GM18858 (cell line): ENCODE results near the gene VWA2.

Experiments used
- ATAC-seq: cut with Tn5 transposase; IDR thresholded peaks from one replicate; pipeline ENCODE4 v1.9.1; 2021; ENCODE audit not compliant: unreplicated experiment

Gene VWA2

DNA sequence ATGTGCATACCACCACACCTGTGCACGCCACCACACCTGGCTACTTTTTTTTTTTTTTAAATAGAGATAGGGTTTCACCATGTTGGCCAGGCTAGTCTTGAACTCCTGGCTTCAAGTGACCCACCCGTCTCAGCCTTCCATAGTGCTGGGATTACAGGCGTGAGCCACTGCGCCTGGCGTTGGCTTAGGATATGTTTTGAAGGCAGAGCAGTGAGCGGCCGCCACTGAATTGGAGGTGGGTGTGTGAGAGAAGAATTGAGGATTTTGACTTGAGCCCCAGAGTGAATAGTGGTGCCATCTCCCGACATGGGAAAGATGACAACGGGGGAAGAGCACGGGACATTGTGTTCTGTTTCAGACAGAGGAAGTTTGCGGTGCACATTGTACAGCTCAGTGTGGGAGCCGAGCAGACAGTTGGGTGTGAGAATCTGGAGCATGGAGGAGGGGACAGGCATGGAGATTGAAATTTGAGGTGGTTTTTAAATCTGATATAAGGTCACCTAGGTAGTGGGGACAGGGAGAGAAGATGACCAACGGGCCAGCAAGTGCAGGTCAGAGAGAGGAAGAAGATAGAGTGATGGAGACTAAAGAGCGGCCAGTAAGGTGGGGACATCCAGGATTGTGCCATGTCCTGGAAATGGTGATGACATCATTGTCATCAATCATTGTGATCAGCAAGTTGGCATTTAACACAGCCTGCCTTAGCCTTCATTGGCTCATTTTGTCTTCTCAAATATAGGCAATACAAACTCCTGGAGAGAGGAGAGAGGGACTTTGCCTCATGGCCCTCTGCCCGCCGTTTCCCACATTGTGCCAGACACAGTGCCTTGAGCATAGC, 35.8 kb downstream of the VWA2 start:
- ATAC-seq = no peak

- no peak for ATAC-seq
Measured at GRCh38 chr10:114276066-114276465, 37.0 kb downstream of the VWA2 start.

- ATAC-seq = no peak
Measured at GRCh38 chr10:114276671-114277070, 37.6 kb downstream of the VWA2 start.

DNA sequence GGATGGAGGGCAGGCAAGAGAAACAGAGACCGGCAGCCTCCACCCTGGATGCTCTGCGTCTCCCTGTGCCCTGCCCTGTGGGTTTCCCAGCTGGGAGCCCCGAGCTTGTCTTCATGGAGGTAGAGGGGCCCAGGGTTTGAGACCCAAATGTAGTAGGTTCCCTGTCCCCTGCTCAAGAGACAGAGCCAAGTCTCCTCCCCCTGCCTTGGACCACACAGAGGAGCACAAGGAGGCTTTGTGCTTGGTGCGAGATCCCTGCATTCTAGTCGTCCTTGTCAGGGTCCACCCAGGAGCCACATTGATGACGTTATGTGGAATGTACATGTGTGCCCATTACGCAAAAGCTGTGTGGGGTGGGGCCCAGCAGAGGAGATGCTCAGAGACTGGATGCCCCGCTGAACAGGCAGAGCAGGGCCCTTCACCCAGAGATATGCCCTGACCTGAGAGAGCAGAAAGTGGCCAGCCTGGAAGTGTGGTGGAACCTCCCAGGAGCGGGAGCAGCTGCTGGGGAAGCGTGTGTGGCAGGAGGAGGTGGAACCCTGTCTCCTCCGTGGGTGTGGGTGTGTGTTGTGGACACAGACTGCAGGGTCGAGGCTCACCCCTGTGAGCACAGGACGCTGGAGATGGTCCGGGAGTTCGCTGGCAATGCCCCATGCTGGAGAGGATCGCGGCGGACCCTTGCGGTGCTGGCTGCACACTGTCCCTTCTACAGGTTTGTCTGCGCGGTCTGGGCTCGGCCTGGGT, 39.3 kb downstream of the VWA2 start:
- ATAC-seq = no peak

DNA sequence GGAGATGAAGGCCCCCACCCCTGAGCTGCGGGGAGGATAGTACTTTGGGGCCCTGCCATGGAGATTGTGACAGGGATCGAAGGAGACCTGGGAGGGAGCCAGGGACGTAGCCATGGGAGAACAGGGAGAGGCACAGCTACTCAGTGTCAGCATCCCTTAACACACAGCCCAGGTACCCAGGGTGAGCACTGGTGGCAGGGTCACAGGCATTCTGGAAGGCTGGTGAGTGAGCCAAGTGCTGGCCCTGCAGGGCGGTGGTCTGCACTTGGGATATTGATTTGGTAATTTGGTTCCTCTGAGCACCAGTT, 39.8 kb downstream of the VWA2 start:
- no peak for ATAC-seq

- no peak for ATAC-seq
Measured at GRCh38 chr10:114279289-114279688, 40.2 kb downstream of the VWA2 start.

DNA sequence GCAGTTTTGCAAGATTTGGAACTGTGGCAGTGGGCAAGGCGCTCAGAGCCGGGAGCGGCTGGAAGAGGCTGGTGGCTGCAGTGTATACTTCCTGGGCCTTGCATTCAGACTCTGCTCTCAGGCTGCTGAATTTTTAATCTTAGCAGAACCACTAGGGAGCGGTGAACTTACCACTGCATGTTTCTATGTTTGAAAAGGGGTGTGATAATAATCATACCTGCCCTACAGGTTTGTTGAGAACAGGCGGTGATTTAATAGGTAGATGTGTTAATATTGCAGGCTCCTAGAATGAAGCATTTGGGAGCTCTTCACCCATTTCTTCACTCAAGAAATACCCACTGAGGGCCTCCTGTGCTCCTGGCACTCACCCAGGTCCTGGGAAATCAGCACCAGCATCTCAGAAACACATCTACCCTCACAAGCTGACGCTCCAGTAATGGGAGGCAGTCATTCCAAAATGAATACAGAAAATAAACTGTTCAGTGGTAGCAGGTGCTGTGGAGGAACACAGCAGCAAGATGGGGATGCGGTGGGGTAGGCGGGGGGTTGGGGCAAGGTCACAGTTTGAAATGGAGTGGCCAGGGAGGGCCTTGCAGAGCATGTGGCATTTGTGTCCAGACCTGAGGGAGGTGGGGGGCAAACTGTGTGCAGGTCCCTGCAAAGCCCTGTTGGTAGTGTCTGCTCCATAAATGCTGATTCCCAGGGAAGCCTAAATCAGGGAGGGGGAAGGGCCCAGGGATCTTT, 41.0 kb downstream of the VWA2 start:
- ATAC-seq = no peak

GRCh38 chr10:114281006-114281405, 42.0 kb downstream of the VWA2 start:
- ATAC-seq = no peak

DNA sequence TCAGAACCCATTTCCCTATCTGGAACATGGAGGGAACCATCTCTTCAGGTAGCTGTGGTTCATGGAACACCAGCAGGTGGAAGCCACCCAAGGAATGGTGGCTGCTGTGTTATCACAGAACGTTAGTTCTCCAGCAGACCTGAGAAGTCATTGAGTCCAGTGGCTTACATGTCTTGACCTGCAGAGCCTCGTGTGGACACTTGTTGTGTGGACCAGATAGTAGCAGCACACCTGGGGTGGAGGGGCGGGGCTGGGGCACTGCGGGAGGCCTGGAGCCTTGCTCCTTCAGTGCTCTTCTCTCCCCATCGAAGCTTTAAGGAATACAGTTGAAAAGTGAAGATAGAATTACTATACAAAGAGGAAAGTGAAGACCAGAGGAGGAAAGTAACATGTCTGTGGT, 42.4 kb downstream of the VWA2 start:
- ATAC-seq = no peak

DNA sequence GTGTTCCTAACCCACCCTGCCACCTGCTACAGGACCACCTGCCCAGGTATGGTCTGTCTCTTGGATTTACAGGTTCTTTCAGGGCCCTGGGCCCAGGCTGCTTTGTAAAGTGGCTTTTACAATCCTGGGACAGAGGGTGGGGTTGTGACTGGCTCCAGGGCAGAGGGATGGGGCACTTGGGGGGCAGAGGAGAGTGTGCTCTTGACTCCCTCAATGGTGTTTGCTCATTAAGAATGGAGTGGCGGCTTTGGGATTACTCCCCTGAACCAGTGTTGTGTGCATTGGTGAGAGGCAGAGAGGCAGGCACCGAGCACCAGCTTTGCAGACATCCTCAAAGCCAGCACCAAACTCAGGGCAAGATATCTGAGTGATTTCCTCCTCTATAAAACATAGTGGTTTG, 43.5 kb downstream of the VWA2 start:
- ATAC-seq = no peak

- no peak for ATAC-seq
Measured at GRCh38 chr10:114283091-114283490, 44.0 kb downstream of the VWA2 start.

- no peak for ATAC-seq
Measured at GRCh38 chr10:114283535-114284234, 44.6 kb downstream of the VWA2 start.

GRCh38 chr10:114284346-114285071, 45.5 kb downstream of the VWA2 start:
- ATAC-seq = no peak

DNA sequence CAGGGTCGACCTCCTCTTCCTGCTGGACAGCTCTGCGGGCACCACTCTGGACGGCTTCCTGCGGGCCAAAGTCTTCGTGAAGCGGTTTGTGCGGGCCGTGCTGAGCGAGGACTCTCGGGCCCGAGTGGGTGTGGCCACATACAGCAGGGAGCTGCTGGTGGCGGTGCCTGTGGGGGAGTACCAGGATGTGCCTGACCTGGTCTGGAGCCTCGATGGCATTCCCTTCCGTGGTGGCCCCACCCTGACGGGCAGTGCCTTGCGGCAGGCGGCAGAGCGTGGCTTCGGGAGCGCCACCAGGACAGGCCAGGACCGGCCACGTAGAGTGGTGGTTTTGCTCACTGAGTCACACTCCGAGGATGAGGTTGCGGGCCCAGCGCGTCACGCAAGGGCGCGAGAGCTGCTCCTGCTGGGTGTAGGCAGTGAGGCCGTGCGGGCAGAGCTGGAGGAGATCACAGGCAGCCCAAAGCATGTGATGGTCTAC, 46.9 kb downstream of the VWA2 start:
- no peak for ATAC-seq

GRCh38 chr10:114286921-114287320, 47.9 kb downstream of the VWA2 start:
- no peak for ATAC-seq

GRCh38 chr10:114288424-114289095, 49.5 kb downstream of the VWA2 start:
- ATAC-seq = no peak

DNA sequence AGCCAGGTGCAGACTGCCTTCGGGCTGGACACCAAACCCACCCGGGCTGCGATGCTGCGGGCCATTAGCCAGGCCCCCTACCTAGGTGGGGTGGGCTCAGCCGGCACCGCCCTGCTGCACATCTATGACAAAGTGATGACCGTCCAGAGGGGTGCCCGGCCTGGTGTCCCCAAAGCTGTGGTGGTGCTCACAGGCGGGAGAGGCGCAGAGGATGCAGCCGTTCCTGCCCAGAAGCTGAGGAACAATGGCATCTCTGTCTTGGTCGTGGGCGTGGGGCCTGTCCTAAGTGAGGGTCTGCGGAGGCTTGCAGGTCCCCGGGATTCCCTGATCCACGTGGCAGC, 50.0 kb downstream of the VWA2 start:
- no peak for ATAC-seq

DNA sequence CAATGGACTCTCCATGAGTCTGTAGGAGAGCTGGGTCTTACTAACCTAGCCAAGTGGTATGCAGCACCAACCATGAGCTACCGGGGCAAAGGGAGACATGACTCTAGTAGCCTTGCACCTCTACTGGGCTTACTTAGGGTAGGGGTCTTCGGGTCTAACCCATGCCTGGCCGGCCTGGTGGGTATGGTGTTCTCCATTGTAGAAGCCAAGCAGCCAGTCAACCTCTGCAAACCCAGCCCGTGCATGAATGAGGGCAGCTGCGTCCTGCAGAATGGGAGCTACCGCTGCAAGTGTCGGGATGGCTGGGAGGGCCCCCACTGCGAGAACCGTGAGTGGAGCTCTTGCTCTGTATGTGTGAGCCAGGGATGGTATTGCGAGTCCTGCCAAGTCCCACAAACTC, 51.0 kb downstream of the VWA2 start:
- no peak for ATAC-seq

DNA sequence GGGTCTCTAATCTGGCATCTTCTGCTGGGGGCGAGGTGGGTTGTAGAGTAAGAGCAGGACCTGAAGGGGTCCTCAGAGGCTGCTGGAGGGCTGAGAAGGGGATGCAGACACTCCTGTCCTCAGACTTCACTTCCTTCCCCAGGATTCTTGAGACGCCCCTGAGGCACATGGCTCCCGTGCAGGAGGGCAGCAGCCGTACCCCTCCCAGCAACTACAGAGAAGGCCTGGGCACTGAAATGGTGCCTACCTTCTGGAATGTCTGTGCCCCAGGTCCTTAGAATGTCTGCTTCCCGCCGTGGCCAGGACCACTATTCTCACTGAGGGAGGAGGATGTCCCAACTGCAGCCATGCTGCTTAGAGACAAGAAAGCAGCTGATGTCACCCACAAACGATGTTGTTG, 52.0 kb downstream of the VWA2 start:
- ATAC-seq = no peak

GRCh38 chr10:114291516-114291915, 52.5 kb downstream of the VWA2 start:
- ATAC-seq = no peak
